ENCODE measurements around the gene RASGRF1. TPM values are rescaled to one million over a fixed set of nuclear protein-coding genes. Genes with fewer than 3 reads are reported as not detected.
"Not testable (repeated sequence)": the region's sequence is repeated elsewhere in the genome, so short reads cannot be mapped to it uniquely, and the experiment has no call there.

RASGRF1 gene
- polyA plus RNA-seq, 3 donors: 0.11 TPM; not detected in 2

- no peaks in the 10 kb centered on the region for H3K36me3 ChIP-seq (replicated peaks in 1 of 2; ENCODE audit: control insufficient read depth in 1 of 2, insufficient read depth in 2 of 2, low read length in 2 of 2)
- Mint-ChIP-seq H3K9me3 (peaks cover 0 to 8% (median 3%) of the 10 kb centered on the region in 7 donors), H3K4me1 (peaks cover 3% of the 10 kb centered on the region), H3K36me3 (no peaks in the 10 kb centered on the region), H3K4me3 (no peak overlapping the region), H3K27ac (no peak overlapping the region), H3K27me3 (ENCODE audit: low read depth in 3 of 3) (peaks cover 0 to 4% (median 0%) of the 10 kb centered on the region in 3 donors)
- no peak for TF ChIP-seq CTCF (IDR thresholded peaks at IDR 0.05)
- intact Hi-C loops (cut with micrococcal nuclease): loop anchor here (5.0 kb wide), 2 partner anchors 119 to 156 kb away; no protein-coding TSS in a partner anchor
- no peak for DNase-seq
- WGBS (ENCODE audit: insufficient coverage): no CpG with 5 or more reads among the region's 1 CpG
- H3K4me1 ChIP-seq (ENCODE audit: control insufficient read depth in 1 of 2, insufficient read depth in 2 of 2, low read length in 2 of 2): peaks cover 0 to 7% of the 10 kb centered on the region in 2 donors
- no peak overlapping the region for H3K4me2 ChIP-seq (replicated peaks; ENCODE audit: extremely low read depth, low read length, poor library complexity, severe bottlenecking)
- no peak overlapping the region for H3K27ac ChIP-seq (ENCODE audit: low read depth in 1 of 2, low read length in 2 of 2)
- no peaks in the 10 kb centered on the region for H3K27me3 ChIP-seq (ENCODE audit: control insufficient read depth in 2 of 2, insufficient read depth in 2 of 2, low read length in 2 of 2)
- H3K4me3 ChIP-seq (replicated peaks in 1 of 3; ENCODE audit: low read depth in 2 of 3, low read length in 3 of 3): no peak overlapping the region
- no peak overlapping the region for H2AFZ ChIP-seq (ENCODE audit: insufficient read depth, low read depth, low read length, poor library complexity, severe bottlenecking)
- no peaks in the 10 kb centered on the region for H4K20me1 ChIP-seq (ENCODE audit: insufficient read depth, low read length)
- H3K9me3 ChIP-seq (replicated peaks in 1 of 2; ENCODE audit: control insufficient read depth in 1 of 2, insufficient read depth in 1 of 2, low read length in 2 of 2): no peaks in the 10 kb centered on the region
- H3K79me2 ChIP-seq (ENCODE audit: insufficient read depth, low read length): no peaks in the 10 kb centered on the region
- H3K9ac ChIP-seq (ENCODE audit: insufficient read depth, low read length, poor library complexity, severe bottlenecking): no peak overlapping the region
Measured at GRCh38 chr15:79025802-79026201, 64.8 kb downstream of the RASGRF1 start.

GRCh38 chr15:79025201-79025600 is 65.4 kb downstream of the RASGRF1 start:
- Histone ChIP-seq H3K9ac (ENCODE audit: insufficient read depth, low read length, poor library complexity, severe bottlenecking) (no peak overlapping the region), H3K27me3 (ENCODE audit: control insufficient read depth in 2 of 2, insufficient read depth in 2 of 2, low read length in 2 of 2) (no peaks in the 10 kb centered on the region), H2AFZ (ENCODE audit: insufficient read depth, low read depth, low read length, poor library complexity, severe bottlenecking) (peak overlapping the region; percentile 21), H3K4me3 (replicated peaks in 1 of 3; ENCODE audit: low read depth in 2 of 3, low read length in 3 of 3) (no peak overlapping the region), H3K9me3 (replicated peaks in 1 of 2; ENCODE audit: control insufficient read depth in 1 of 2, insufficient read depth in 1 of 2, low read length in 2 of 2) (no peaks in the 10 kb centered on the region), H3K27ac (ENCODE audit: low read depth in 1 of 2, low read length in 2 of 2) (no peak overlapping the region), H3K36me3 (replicated peaks in 1 of 2; ENCODE audit: control insufficient read depth in 1 of 2, insufficient read depth in 2 of 2, low read length in 2 of 2) (no peaks in the 10 kb centered on the region), H3K79me2 (ENCODE audit: insufficient read depth, low read length) (no peaks in the 10 kb centered on the region), H3K4me1 (ENCODE audit: control insufficient read depth in 1 of 2, insufficient read depth in 2 of 2, low read length in 2 of 2) (peaks cover 0 to 7% of the 10 kb centered on the region in 2 donors), H3K4me2 (replicated peaks; ENCODE audit: extremely low read depth, low read length, poor library complexity, severe bottlenecking) (no peak overlapping the region), H4K20me1 (ENCODE audit: insufficient read depth, low read length) (no peaks in the 10 kb centered on the region)
- Mint-ChIP-seq H3K4me3 (no peak overlapping the region), H3K36me3 (no peaks in the 10 kb centered on the region), H3K27me3 (ENCODE audit: low read depth in 3 of 3) (peaks cover 0 to 4% (median 0%) of the 10 kb centered on the region in 3 donors), H3K27ac (peak overlapping the region in 2 of 7 donors; percentile 64 to 70), H3K9me3 (peaks cover 0 to 10% (median 3%) of the 10 kb centered on the region in 7 donors), H3K4me1 (peaks cover 3% of the 10 kb centered on the region)
- intact Hi-C loops (cut with micrococcal nuclease): loop anchor here (5.0 kb wide), 2 partner anchors 118 to 157 kb away; no protein-coding TSS in a partner anchor
- peak; percentile 27 to 53 (median 51) for DNase-seq
- 42% methylated on average over 4 of the region's 6 CpGs for WGBS (ENCODE audit: insufficient coverage)
- peak; percentile 47 for TF ChIP-seq CTCF (IDR thresholded peaks at IDR 0.05)

- H3K4me1 Mint-ChIP-seq; H3K36me3 ChIP-seq (replicated peaks in 1 of 2; ENCODE audit: control insufficient read depth in 1 of 2, insufficient read depth in 2 of 2, low read length in 2 of 2); H3K27me3 ChIP-seq (ENCODE audit: control insufficient read depth in 2 of 2, insufficient read depth in 2 of 2, low read length in 2 of 2); H3K27ac ChIP-seq (ENCODE audit: low read depth in 1 of 2, low read length in 2 of 2); H3K4me1 ChIP-seq (ENCODE audit: control insufficient read depth in 1 of 2, insufficient read depth in 2 of 2, low read length in 2 of 2); H4K20me1 ChIP-seq (ENCODE audit: insufficient read depth, low read length); H3K9ac ChIP-seq (ENCODE audit: insufficient read depth, low read length, poor library complexity, severe bottlenecking); H3K36me3 Mint-ChIP-seq; DNase-seq; H3K79me2 ChIP-seq (ENCODE audit: insufficient read depth, low read length); H3K4me3 ChIP-seq (replicated peaks in 1 of 3; ENCODE audit: low read depth in 2 of 3, low read length in 3 of 3); H3K9me3 ChIP-seq (replicated peaks in 1 of 2; ENCODE audit: control insufficient read depth in 1 of 2, insufficient read depth in 1 of 2, low read length in 2 of 2); H3K27me3 Mint-ChIP-seq (ENCODE audit: low read depth in 3 of 3); H3K4me2 ChIP-seq (replicated peaks; ENCODE audit: extremely low read depth, low read length, poor library complexity, severe bottlenecking); H2AFZ ChIP-seq (ENCODE audit: insufficient read depth, low read depth, low read length, poor library complexity, severe bottlenecking); H3K4me3 Mint-ChIP-seq; intact Hi-C loops (cut with micrococcal nuclease): not testable (repeated sequence)
- H3K27ac Mint-ChIP-seq: peak overlapping the region in 1 of 7 donors; percentile 54
- peaks cover 0 to 10% (median 3%) of the 10 kb centered on the region in 7 donors for H3K9me3 Mint-ChIP-seq
Measured at GRCh38 chr15:79024493-79024892, 66.1 kb downstream of the RASGRF1 start.
